Activated CD4-positive, alpha-beta T cell treated with anti-CD3 and anti-CD28 coated beads, Interleukin-2, amount 50 U/mL, for 4 hours (primary cell): ENCODE results near the gene MAP3K20.

Source experiments
- DNase-seq, 2 experiments: peaks; one replicate each; pipeline ENCODE4 v3.0.0-alpha.2; 2020

The MAP3K20 gene

GRCh38 chr2:173051463-173052215 is 24.0 kb upstream of the MAP3K20 start:
- DNase-seq, result no peak

GRCh38 chr2:173053043-173053699 is 22.5 kb upstream of the MAP3K20 start:
- no peak for DNase-seq

- DNase-seq, result no peak
Observed at GRCh38 chr2:173054466-173054865, 21.2 kb upstream of the MAP3K20 start.

GRCh38 chr2:173056705-173057364 is 18.8 kb upstream of the MAP3K20 start:
- no peak for DNase-seq

DNA sequence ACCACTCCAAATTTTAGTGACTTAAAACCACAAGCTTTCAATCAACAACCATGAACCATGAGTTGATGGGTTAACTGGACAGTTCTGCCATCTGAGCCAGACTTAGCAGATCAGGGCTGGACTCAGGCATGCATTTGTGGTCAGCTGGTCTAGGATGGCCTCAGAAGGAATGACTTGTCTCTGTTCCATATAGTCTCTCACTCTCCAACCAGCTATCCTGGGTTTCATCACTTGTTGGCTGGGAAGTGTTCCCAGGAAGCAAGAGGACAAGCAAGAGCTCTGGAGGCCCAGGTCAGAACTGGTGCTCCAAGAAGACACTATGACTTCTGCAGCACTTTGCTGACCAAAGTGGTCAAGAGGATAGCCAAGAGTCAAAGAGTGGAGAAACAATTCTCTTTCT is 17.5 kb upstream of the MAP3K20 start:
- no peak for DNase-seq

- no peak for DNase-seq
Observed at GRCh38 chr2:173058673-173059072, 17.0 kb upstream of the MAP3K20 start.

DNA sequence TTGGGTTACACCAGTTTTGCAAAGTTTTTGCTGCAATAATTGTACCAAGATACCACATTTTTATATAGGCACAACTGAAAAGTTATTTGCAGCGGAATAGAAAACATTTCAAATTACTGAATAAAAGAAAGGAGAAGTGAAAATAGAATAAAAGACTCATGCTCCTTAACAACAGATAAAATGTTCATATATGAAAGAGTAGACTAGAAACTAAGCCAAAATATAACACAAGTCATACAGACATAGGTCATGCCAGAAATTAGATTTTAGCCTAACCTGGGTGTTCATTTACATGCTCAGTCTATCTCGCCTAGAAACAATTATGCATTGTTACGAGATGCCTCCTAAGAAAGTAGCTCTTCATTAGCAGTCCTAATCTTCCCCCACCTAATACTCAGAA is 16.4 kb upstream of the MAP3K20 start:
- DNase-seq, result no peak

DNA sequence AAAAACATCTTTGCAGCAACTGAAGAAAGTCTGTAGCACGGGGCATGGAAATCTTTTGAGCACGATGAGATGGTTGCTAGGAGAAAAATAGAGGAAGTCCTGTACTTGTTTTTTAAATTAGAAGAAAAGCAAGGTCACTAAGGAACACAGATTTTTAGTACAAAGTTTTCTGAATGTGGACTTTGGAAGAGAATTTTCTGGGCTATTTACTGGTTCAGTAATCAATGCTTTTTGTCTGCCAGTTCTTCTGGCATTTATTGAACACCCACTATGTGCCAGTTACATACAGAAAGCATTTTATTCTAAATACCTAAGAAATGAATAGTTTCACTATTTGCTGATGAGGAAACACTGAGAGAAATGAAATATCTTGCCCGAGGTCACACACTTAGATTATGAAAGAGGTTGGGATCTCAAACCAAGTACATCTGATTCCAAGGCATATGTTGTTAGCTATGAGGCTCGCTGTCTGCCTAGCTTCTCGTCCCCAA is 15.6 kb upstream of the MAP3K20 start:
- DNase-seq, result no peak

- DNase-seq, result no peak
Observed at GRCh38 chr2:173062801-173063200, 12.8 kb upstream of the MAP3K20 start.

- DNase-seq, result no peak
Observed at GRCh38 chr2:173064151-173064805, 11.4 kb upstream of the MAP3K20 start.

DNA sequence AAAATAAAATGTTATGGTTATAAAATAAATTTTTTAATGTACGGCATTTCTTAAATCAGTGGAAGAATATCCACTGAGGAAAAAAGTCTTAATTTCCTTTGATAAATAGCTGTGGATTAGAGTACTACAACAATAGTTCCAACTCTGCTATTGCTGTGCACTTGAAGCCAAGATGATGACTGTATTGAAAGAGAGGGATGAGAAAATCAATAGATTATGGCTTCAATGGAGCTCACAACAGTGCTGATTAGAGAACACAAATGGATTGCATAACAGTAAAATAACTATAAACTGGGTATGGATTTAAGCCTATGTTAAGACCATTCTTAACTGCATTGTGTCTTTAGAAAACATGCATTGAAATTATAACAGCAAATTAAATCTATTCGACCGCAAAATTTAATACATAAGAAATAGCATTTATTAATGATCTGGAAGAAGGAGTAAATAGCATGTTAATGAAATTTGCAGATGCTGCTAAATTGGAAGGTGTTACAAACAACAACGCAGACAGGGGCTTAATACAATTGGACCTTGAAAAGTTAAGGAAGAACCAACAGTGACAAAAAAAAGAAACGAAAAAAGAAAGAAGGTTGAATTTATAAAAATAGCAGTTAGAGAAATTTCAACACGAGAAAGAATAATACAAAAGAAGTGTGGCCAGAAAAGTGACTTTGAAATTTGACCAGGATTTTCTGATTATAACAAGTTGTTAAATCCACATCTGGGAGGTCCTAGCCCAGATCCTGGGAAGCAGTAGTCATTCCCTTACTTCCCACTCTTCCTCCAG is 8.6 kb upstream of the MAP3K20 start:
- no peak for DNase-seq

GRCh38 chr2:173075056-173075780 is 428 bp upstream of the MAP3K20 start:
- DNase-seq, result no peak

GRCh38 chr2:173076581-173077345 is 1.1 kb downstream of the MAP3K20 start:
- no peak for DNase-seq

DNA sequence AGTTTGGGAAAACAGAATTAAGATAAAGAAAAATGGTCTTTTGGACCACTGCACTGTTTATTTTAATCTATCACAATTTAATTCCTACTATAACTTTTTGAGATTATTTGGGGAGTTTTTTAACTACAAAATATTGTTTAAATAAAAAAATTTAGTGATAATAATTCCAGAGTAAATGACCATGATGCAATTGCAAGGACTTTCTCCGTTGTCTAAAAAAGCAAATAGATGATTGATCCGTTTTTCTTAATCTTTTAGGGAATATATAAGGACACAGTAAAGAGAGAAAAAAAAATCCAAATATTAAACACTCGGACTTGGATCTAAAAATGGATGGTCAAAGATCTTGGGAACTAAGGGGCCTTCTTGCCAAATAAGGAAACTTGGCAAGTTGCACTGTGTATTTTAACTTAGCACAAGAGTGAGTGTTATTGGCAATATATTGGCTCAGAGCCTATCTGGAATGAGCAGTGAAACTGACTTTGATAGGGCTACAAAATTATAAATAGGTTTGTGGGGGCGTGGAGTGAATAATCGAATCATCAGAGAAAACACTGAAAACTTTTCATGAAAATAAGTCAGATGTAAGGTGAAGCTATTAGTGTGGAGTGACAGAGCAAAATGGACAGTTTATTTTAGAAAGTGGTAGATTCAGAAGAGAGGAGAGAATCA is 2.0 kb downstream of the MAP3K20 start:
- DNase-seq, result no peak

DNA sequence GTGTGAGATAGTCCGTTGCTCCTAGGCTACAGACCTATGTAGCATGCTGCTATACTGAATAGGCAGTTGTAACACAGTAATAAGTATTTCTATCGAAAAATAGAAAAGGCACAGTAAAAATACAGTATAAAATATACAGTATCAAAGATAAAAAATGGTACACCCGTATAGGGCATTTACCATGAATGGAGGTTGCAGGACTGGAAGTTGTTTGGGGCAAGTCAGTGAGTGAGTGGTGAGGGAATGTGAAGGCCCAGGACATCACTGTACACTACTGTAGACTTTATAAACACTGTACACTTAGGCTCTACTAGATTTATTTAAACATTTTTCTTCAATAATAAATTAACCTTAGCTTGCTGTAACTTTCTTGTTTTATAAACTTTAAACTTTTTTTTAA is 3.5 kb downstream of the MAP3K20 start:
- no peak for DNase-seq

- DNase-seq, result no peak
Observed at GRCh38 chr2:173079973-173080860, 4.6 kb downstream of the MAP3K20 start.

- no peak for DNase-seq
Observed at GRCh38 chr2:173086518-173087213, 11.0 kb downstream of the MAP3K20 start.

DNA sequence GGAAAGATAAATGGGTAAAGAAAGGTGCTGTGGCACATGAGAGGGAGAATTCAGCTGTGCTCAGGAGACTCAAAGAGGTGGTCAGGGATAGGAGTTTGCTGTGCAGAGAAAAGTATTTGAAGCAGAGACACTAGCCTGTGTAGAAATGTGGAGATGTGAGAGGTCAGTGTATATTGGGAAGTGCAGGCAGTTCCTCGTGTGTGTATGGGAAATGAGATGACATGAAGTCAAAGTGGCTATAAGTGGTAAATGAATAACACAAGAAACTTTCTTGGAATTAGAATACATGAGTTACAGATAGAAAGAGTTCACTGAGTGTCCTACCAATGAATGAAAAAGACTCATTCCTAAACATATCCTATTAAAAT is 11.6 kb downstream of the MAP3K20 start:
- no peak for DNase-seq
